Inflammatory macrophage treated with lipopolysaccharide for 4 hours (primary cell): ENCODE measurements around the gene MOB3C.

Experiments
- DNase-seq: peaks from one replicate; pipeline ENCODE4 v3.0.0-alpha.2; 2020

MOB3C gene

GRCh38 chr1:46637444-46638083 is 21.0 kb upstream of the MOB3C start:
- no peak for DNase-seq

- DNase-seq = no peak
These were observed 18.6 kb upstream of the MOB3C start for GRCh38 chr1:46635205-46635604.

- no peak for DNase-seq
These were observed 14.1 kb upstream of the MOB3C start for GRCh38 chr1:46630719-46631118.

GRCh38 chr1:46623743-46624644 is 7.4 kb upstream of the MOB3C start:
- no peak for DNase-seq

- peak; percentile 45 for DNase-seq
These were observed 5.7 kb upstream of the MOB3C start for GRCh38 chr1:46622344-46622743.

- DNase-seq = no peak
These were observed 5.3 kb upstream of the MOB3C start for GRCh38 chr1:46621930-46622329.

- DNase-seq = no peak
These were observed 3.1 kb upstream of the MOB3C start for GRCh38 chr1:46619656-46620258.

- DNase-seq = peak; percentile 61
These were observed 2.3 kb upstream of the MOB3C start for GRCh38 chr1:46618754-46619415.

- no peak for DNase-seq
These were observed 1.2 kb upstream of the MOB3C start for GRCh38 chr1:46617833-46618232.

GRCh38 chr1:46617108-46617800 is 643 bp upstream of the MOB3C start:
- DNase-seq = no peak

GRCh38 chr1:46615735-46616134 is 876 bp downstream of the MOB3C start:
- DNase-seq = no peak

GRCh38 chr1:46615088-46615487 is 1.5 kb downstream of the MOB3C start:
- no peak for DNase-seq

- DNase-seq = no peak
These were observed 2.0 kb downstream of the MOB3C start for GRCh38 chr1:46614604-46614984.

GRCh38 chr1:46613661-46614603 is 2.7 kb downstream of the MOB3C start:
- peak; percentile 85 for DNase-seq

GRCh38 chr1:46612937-46613660 is 3.5 kb downstream of the MOB3C start:
- no peak for DNase-seq

- DNase-seq = peak; percentile 60
These were observed 4.9 kb downstream of the MOB3C start for GRCh38 chr1:46611691-46612221.

GRCh38 chr1:46607345-46608130 is 9.1 kb downstream of the MOB3C start:
- no peak for DNase-seq

- DNase-seq = no peak
These were observed 10.2 kb downstream of the MOB3C start for GRCh38 chr1:46606255-46606965.

- DNase-seq = no peak
These were observed 11.4 kb downstream of the MOB3C start for GRCh38 chr1:46605232-46605631.
